Epithelial cell of esophagus (primary cell): ENCODE measurements around the gene GRAP2.

Experiments
- DNase-seq: peaks from one replicate; pipeline ENCODE4 v3.0.0; 2010; ENCODE audit warnings: low read depth
- H3K4me3 ChIP-seq: 2 replicates; pipeline ENCODE4 v1.5.1; 2011; ENCODE audit warnings: mild to moderate bottlenecking, low read length, control low read depth
- TF ChIP-seq, protein P1 (sequence below): IDR thresholded peaks from 2 replicates; pipeline ENCODE4 v1.5.1; 2011; ENCODE audit warnings: low read depth, mild to moderate bottlenecking, low read length, control low read depth, inconsistent platforms; ENCODE audit not compliant: insufficient read depth; ENCODE audit errors: missing control alignments

Gene GRAP2

GRCh38 chr22:39967996-39968972, 67.4 kb downstream of the GRAP2 start:
- TF ChIP-seq, protein P1, sequence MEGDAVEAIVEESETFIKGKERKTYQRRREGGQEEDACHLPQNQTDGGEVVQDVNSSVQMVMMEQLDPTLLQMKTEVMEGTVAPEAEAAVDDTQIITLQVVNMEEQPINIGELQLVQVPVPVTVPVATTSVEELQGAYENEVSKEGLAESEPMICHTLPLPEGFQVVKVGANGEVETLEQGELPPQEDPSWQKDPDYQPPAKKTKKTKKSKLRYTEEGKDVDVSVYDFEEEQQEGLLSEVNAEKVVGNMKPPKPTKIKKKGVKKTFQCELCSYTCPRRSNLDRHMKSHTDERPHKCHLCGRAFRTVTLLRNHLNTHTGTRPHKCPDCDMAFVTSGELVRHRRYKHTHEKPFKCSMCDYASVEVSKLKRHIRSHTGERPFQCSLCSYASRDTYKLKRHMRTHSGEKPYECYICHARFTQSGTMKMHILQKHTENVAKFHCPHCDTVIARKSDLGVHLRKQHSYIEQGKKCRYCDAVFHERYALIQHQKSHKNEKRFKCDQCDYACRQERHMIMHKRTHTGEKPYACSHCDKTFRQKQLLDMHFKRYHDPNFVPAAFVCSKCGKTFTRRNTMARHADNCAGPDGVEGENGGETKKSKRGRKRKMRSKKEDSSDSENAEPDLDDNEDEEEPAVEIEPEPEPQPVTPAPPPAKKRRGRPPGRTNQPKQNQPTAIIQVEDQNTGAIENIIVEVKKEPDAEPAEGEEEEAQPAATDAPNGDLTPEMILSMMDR = no peak
- no peak overlapping the region for H3K4me3 ChIP-seq
- DNase-seq = no peak

DNA sequence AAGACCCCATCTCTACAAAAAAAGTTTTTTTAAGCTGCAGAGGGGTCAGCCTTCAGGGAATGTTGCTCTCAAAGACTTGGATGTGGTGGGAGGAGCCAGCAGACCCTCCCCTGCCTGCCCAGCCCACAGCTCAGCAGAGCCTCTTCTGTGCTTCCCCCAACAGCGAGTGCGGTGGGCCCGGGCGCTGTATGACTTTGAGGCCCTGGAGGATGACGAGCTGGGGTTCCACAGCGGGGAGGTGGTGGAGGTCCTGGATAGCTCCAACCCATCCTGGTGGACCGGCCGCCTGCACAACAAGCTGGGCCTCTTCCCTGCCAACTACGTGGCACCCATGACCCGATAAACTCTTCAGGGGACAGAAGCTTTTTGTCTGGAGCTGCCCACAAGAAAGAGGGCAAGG, 69.9 kb downstream of the GRAP2 start:
- no peak overlapping the region for H3K4me3 ChIP-seq
- TF ChIP-seq, protein P1 = no peak
- DNase-seq = no peak

DNA sequence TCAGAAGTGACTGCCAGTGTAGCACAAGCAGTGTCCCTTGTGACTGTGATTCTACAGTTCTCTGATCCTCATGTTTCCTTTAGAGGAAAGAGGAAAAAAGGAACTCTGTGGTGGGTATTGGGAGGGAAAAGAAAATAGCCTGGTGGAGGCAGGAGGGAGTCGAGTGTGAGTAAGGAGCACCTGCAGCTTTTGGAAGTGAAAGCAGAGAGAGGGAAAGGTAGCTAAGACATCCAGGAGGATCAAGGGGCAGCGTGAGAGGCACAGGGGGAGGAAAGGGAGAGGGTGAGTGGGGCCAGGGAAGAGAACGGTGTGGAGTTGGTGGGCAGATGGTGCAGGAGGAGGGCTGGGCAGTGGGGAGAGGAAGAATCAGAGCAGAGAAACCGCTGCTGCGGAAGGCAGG, 71.8 kb downstream of the GRAP2 start:
- TF ChIP-seq, protein P1 = no peak
- no peak overlapping the region for H3K4me3 ChIP-seq
- DNase-seq = no peak

- H3K4me3 ChIP-seq = no peak overlapping the region
- DNase-seq = no peak
- TF ChIP-seq, protein P1 = no peak
These were observed 72.8 kb downstream of the GRAP2 start for GRCh38 chr22:39973656-39974055.

GRCh38 chr22:39974065-39974464, 73.2 kb downstream of the GRAP2 start:
- no peak for DNase-seq
- TF ChIP-seq, protein P1 = no peak

DNA sequence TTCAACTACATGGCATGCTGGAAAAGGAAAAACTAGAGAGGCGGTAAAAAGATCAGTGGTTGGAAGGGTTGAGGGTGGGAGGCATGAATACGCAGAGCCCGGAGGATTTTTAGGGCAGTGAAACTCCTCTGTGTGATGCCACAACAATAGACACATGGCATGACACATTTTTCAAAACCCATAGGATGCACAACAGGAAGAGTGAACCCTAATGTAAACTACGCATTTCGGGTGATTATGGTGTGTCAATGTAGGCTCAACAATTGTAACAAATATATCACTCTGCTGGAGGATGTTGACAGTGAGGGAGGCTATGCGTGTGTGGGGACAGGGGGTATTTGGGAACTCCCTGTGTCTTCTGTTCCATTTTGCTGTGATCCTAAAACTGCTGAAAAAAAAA, 78.2 kb downstream of the GRAP2 start:
- no peak for DNase-seq
- no peak overlapping the region for H3K4me3 ChIP-seq
- TF ChIP-seq, protein P1 = no peak

More at GRCh38 chr22:39974065-39974464, 73.2 kb downstream of the GRAP2 start:
- H3K4me3 ChIP-seq = no peak overlapping the region
